Progenitor cell of endocrine pancreas (in vitro differentiated cells): ENCODE data around the gene THSD1. TPM values are rescaled to one million over a fixed set of nuclear protein-coding genes. Genes with fewer than 3 reads are reported as not detected.

Experiments
- DNase-seq: peaks from one replicate; pipeline ENCODE4 v3.0.0; 2021; ENCODE audit warnings: low spot score; ENCODE audit not compliant: unreplicated experiment
- H3K27ac Mint-ChIP-seq: 2 replicates; pipeline ENCODE4 v1.8.0; 2021; ENCODE audit warnings: mild to moderate bottlenecking, moderate library complexity, mixed read lengths
- H3K27me3 Mint-ChIP-seq: 2 replicates; pipeline ENCODE4 v1.8.0; 2021; ENCODE audit warnings: mixed read lengths
- H3K36me3 Mint-ChIP-seq: 2 replicates; pipeline ENCODE4 v1.8.0; 2022; ENCODE audit warnings: mixed read lengths; ENCODE audit not compliant: insufficient read depth
- H3K4me1 Mint-ChIP-seq: 2 replicates; pipeline ENCODE4 v1.8.0; 2021; ENCODE audit warnings: low read depth, mixed read lengths
- H3K4me3 Mint-ChIP-seq: 2 replicates; pipeline ENCODE4 v1.8.0; 2021; ENCODE audit warnings: low read depth, mild to moderate bottlenecking, moderate library complexity, mixed read lengths
- H3K9me3 Mint-ChIP-seq: 2 replicates; pipeline ENCODE4 v1.8.0; 2021; ENCODE audit warnings: low read depth, mixed read lengths
- CTCF ChIP-seq: fragments of 200-600 bp; sonication (generic); IDR thresholded peaks from one replicate; pipeline ENCODE4 v1.5.0; 2021; ENCODE audit warnings: antibody characterized with exemption, mild to moderate bottlenecking; ENCODE audit not compliant: unreplicated experiment
- total RNA-seq: library from RNA; stranded (reverse); gene quantifications from 2 replicates; pipeline ENCODE4 v1.2.1, GENCODE V29; 2021

Gene THSD1
- total RNA-seq, 1 donor from 2014 or later, result 1.7 TPM

GRCh38 chr13:52359534-52359933, 46.4 kb downstream of the THSD1 start:
- Mint-ChIP-seq H3K4me3 (no peak overlapping the region), H3K27me3 (no peaks in the 10 kb centered on the region), H3K4me1 (no peaks in the 10 kb centered on the region), H3K36me3 (no peaks in the 10 kb centered on the region), H3K9me3 (no peaks in the 10 kb centered on the region), H3K27ac (no peak overlapping the region)
- no peak for DNase-seq
- no peak for TF ChIP-seq CTCF

GRCh38 chr13:52356327-52356726, 49.6 kb downstream of the THSD1 start:
- TF ChIP-seq CTCF, result no peak
- peaks cover 3% of the 10 kb centered on the region for H3K9me3 Mint-ChIP-seq
- H3K4me1 Mint-ChIP-seq, result no peaks in the 10 kb centered on the region
- no peaks in the 10 kb centered on the region for H3K27me3 Mint-ChIP-seq
- DNase-seq, result no peak
- no peak overlapping the region for H3K4me3 Mint-ChIP-seq
- no peaks in the 10 kb centered on the region for H3K36me3 Mint-ChIP-seq
- H3K27ac Mint-ChIP-seq, result no peak overlapping the region

- DNase-seq, result no peak
- Mint-ChIP-seq H3K9me3 (peaks cover 4% of the 10 kb centered on the region), H3K4me3 (no peak overlapping the region), H3K27ac (no peak overlapping the region), H3K27me3 (no peaks in the 10 kb centered on the region), H3K36me3 (no peaks in the 10 kb centered on the region), H3K4me1 (no peaks in the 10 kb centered on the region)
- TF ChIP-seq CTCF, result no peak
Measured at GRCh38 chr13:52353193-52353592, 52.8 kb downstream of the THSD1 start.

GRCh38 chr13:52348983-52349780, 56.8 kb downstream of the THSD1 start:
- Mint-ChIP-seq H3K4me1 (no peaks in the 10 kb centered on the region), H3K36me3 (no peaks in the 10 kb centered on the region), H3K9me3 (peaks cover 4% of the 10 kb centered on the region), H3K27ac (no peak overlapping the region), H3K27me3 (no peaks in the 10 kb centered on the region), H3K4me3 (no peak overlapping the region)
- no peak for DNase-seq
- TF ChIP-seq CTCF, result no peak

DNA sequence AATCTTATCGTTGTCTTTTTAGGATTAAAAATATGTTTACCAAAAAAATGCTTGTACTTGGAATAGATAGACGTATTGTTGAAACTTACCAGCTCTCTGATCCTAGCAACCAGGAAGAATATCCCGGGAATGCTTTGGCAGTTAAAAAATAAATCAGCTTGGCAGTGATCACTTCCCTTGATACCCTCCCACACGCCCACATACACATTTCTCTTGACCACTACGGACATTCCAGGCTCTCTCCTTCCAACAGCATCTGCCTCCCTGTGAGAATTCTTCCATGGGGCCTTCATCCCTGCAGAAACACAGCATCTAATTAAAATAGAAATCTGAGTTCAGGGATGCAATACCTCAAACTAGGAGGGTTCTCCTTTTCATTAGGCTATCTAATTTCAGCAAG, 57.9 kb downstream of the THSD1 start:
- Mint-ChIP-seq H3K27ac (no peak overlapping the region), H3K4me3 (no peak overlapping the region), H3K4me1 (no peaks in the 10 kb centered on the region), H3K9me3 (peaks cover 4% of the 10 kb centered on the region), H3K27me3 (no peaks in the 10 kb centered on the region), H3K36me3 (no peaks in the 10 kb centered on the region)
- DNase-seq, result no peak
- TF ChIP-seq CTCF, result no peak
